HG02642 (cell line): ENCODE data around the gene KANSL1.

Experiments
- ATAC-seq: cut with Tn5 transposase; IDR thresholded peaks from one replicate; pipeline ENCODE4 v1.9.1; 2021; ENCODE audit warnings: mild to moderate bottlenecking; ENCODE audit not compliant: unreplicated experiment, poor library complexity

KANSL1 gene

DNA sequence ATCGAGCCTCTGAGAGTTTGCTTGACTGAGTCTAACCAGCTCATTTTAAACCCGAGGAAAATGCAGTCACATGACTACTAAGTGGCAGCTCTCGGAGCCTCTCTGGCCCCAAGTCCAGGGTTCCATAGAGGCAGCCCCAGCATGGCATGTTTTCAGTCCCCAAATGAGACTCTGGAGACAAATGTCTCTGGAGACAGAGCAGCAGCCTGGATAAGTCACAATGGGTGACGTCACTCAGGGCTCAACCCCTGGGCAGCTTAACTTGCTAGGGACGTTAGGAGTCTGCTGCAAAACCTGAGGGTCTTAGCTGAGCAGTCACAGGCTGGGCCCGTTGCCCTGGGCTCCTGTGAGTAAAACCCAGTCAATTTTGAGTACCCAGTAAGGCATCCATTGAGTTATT lies 201.1 kb downstream of the KANSL1 start:
- ATAC-seq = no peak

GRCh38 chr17:45991341-45991740 lies 201.9 kb downstream of the KANSL1 start:
- ATAC-seq = no peak

DNA sequence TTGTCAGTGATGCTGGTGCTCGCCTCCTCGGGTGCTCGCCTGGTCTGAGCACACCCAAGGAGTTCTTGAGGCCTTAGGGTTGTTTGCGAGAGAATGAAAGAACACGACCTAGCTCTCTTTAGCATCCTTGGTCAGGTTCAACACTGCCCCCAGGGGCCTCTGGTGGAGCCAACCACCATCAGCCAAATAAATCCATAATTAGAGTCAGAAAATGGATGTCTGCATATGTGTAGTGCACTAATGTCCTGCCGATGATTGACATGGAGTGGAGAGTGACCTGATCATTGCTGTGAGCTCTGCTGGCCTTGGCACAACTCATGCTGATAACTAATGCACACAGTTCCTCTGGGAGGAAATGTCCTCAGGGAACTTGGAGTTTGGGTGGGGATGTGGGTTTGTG lies 202.3 kb downstream of the KANSL1 start:
- ATAC-seq = no peak

GRCh38 chr17:45989759-45990158 lies 203.5 kb downstream of the KANSL1 start:
- ATAC-seq = no peak

GRCh38 chr17:45987706-45988105 lies 205.5 kb downstream of the KANSL1 start:
- ATAC-seq = no peak

- no peak for ATAC-seq
Observed at GRCh38 chr17:45986056-45986455, 207.2 kb downstream of the KANSL1 start.

GRCh38 chr17:45985447-45985846 lies 207.8 kb downstream of the KANSL1 start:
- no peak for ATAC-seq

GRCh38 chr17:45984368-45984767 lies 208.9 kb downstream of the KANSL1 start:
- ATAC-seq = no peak

DNA sequence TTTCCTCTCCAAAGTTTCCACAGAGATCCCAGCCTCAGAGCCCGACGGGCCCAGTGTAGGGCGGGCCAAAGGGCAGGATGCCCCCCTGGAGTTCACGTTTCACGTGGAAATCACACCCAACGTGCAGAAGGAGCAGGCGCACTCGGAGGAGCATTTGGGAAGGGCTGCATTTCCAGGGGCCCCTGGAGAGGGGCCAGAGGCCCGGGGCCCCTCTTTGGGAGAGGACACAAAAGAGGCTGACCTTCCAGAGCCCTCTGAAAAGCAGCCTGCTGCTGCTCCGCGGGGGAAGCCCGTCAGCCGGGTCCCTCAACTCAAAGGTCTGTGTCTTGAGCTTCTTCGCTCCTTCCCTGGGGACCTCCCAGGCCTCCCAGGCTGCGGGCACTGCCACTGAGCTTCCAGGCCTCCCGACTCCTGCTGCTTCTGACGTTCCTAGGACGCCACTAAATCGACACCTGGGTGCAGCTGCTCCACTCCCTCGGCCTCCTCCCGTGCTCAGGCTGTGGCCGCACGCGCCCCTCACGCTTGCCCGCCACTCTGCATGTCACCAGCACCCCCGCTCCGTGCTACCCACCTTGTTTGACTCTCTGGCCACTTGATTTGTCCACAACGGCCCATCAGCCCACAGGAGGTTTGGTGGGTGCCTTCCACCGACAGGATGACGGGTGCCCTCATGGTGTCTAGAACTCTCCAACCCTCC lies 209.5 kb downstream of the KANSL1 start:
- ATAC-seq = no peak

- ATAC-seq = no peak
Observed at GRCh38 chr17:45982791-45983613, 210.2 kb downstream of the KANSL1 start.

GRCh38 chr17:45981306-45981705 lies 211.9 kb downstream of the KANSL1 start:
- ATAC-seq = no peak

- no peak for ATAC-seq
Observed at GRCh38 chr17:45980855-45981254, 212.4 kb downstream of the KANSL1 start.
